HPDE6-E6E7 (cell line): Measurements from ENCODE around the gene AGBL4.
"Not testable (repeated sequence)": the region's sequence is repeated elsewhere in the genome, so short reads cannot be mapped to it uniquely, and the experiment has no call there.

ENCODE experiments used
- DNase-seq: peaks from one replicate; pipeline ENCODE4 v3.0.0; 2011; ENCODE audit warnings: missing footprints; ENCODE audit errors: extremely low spot score

AGBL4 gene

DNA sequence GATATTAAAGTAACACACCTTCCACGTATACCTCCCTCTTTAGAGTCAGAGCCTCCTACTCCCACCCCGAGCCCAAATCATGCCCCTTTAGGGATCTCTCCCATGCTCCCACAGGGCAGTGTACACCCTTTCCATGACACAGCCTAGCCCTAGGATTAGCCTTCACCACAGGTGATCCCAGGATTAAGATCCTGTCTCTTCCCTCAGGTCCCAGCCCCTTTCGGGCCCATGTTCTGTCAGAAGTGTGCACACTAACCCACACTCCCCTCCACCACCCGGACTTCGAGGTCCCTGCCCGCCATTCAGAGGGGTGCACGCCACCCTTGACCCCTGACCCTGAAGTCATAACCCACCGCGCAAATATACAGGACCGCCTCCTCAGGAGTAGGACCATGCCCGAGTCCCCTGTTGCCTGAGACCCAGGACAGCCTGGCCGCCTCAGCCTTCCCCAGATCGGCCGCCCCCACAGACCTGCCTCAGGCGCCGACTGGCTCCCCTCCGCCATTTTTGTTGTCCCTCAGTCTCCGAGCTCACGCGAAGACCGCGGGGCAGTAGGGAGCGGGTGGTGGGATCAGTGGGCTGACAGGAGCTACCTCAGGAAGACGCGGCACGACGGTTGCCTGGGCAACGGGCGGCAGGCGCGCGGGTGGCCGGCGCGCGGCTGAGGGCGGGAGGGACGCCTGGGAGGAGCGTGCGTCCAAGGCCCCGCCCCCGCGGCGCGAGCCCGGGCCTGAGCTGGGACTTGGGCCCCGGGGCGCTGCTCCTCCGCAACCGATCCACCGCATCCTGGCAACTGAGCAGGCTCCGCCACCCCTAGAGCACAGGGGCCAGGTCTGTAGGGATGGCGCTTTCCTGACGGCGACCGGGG, at the start of gene AGBL4:
Gene AGBL4, minus strand, starts transcription at position 663 of the 868 bp plus-strand sequence.
- no peak for DNase-seq

DNA sequence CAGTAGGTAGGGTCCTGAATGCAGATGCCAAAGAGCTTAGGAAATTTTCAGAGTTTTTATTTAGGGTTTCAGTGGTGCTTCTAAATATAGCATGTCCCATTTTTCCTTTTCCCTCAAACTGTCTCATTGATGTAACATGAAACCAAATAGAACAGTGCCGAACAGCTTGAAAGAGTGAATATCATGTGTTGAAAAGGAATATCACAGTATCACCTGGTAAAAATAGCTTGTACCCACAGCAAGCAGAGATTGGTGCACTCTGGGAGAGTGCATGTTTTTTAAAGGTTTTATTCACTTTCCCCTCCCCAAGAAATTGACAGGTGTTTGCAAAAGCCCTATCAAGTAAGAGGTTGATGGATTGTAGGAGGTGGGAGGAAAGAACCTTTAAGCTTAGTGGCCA, 43.1 kb upstream of the AGBL4 start:
- DNase-seq, result no peak

DNA sequence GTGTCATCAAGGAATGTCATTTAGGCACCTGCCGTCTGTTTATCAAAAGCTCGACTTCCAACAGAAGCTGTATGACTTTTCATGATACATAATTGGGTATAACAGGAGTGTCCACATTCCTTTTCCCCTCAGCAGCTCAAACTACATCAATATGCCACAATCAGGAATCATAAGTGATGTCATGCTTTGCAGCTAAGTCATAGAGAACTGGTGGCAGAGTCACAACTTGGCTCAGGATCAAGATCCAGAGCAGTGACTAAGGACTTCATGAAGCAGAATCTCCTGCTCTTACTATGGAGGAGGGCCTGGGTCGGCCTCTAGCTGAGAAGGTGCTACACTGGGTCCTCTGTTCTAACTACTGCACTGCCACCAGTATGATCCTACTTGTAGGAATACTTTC, 36.5 kb upstream of the AGBL4 start:
- DNase-seq, result no peak

DNA sequence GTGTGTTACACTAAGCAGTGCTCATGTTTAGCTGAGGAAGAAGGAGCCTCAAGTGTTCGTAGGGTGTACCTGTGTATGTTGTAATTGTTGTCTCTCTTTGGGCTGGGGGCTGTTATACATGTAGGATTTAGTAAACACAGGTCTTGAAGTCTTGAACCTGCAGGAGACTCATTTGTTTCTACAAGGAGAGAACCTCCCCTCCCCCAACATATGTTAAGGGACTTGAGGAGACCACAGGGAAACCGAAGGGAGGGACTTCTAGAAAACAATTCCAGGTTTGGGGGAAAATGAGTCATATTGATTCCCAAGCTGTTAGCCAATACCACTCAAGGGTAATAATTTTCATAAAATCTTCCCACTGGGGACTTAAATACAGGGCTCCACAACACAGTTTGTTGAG, 25.0 kb upstream of the AGBL4 start:
- no peak for DNase-seq

DNA sequence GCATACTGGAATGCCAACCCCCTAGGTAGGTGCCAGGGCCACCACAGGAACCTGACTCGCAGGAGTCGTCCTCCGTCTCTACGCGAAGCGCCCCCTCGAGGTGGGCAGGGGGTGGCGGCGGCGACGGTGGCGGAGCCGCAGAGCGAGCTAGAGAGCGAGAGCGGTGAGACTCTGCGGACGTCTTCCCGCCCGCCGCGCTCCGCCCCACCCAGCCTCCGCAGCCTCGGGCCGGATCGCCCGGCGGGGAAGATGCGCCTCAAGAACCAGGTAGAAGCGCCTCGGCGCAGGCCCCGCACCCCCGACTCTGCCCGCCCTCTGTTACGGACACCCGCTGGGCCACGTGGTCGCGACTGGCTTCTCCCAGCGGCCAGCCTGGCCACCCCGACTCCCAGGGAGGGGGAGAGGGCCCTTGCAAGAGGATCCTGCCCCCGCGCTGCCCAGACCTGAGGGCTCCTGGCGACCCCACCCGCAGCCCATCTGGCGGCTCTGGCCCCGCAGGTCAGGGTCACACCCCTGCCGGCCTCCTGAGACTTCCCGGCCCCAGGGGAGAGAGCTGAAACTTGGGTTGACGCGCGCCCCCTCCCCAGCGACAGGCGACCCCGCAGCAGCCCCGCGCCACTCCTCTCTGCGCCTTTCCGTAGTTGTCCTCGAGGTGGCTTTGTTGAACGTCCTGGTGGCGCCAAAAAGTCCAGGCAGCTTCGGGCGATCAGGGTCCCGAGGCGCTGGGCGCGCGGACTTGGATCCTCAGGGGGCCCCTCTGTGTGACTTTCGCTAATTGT, 24.4 kb upstream of the AGBL4 start:
- no peak for DNase-seq

DNA sequence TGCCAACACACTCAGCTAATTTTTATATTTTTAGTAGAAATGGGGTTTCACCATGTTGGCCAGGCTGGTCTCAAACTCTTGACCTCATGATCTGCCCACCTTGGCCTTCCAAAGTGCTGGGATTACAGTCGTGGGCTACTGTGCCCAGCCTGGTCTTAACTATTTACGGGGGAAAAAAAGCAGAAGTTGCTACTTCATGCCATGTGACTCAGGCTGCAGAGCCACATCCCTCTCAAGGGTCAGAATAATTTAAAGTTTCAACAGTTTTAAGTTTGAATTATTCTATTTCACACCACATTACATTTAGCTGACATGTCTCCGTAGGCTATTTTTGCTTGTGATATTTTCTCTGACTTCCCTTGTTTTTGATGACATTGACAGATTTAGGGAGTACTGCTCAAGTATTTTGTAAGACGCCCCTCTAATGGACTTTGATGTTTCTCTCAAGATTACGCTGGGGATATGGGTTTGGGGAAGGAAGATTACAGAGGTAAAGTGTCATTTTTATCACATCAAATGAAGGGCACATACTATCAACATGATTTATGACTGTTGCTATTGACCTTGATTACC, 14.6 kb upstream of the AGBL4 start:
- no peak for DNase-seq

DNA sequence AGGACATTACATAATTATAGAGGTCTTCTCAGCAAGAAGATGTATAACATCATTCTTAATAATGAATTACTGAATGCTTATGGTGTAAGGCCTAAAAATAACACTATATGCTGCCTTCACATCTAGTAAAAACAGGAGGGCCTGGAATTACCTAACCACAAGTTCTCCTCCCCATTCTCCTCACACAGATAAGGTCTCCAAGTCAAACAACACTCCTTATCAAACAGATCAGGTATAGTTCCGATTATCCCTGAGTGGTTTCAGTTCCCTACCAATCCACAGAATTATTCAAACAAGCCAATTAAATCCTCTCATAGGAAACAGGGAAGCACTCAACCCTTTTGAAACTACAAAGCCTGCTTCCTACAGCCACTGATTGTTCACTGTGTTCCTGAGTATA, 4.0 kb upstream of the AGBL4 start:
- DNase-seq, result no peak

DNA sequence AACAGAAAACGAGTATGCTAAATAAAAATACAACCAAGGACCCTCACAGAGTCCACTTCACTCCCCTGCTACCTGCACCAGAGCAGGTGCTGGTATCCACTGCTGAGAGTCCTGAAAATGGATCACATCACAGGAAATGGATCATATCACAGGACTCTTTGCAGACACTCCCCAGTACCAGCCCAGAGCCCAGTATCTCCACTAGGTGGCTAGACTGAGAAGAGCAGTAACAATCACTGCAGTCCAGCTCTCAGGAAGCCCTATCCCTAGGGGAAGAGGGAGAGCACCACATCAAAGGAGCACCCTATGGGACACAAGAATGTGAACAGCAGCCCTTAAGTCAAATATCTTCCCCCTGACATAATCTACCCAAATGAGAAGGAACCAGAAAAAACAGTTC, 28.0 kb downstream of the AGBL4 start:
- DNase-seq, result no peak

DNA sequence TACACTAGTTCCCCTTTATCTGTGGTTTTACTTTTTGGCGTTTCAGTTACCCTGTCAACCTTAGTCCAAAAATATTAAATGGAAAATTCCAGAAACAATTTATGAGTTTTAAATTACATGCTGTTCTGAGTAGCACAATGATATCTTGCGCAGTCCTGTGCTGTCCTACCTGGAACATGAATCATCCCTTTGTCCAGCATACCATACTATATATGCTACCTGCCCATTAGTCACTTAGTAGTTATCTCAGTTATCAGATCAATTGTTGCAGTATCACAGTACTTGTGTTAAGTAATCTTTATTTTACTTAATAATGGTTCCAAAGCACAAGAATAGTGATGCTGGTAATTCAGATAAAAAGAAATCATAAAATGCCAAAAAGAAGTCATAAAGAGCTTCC, 52.7 kb downstream of the AGBL4 start:
- DNase-seq, result no peak

DNA sequence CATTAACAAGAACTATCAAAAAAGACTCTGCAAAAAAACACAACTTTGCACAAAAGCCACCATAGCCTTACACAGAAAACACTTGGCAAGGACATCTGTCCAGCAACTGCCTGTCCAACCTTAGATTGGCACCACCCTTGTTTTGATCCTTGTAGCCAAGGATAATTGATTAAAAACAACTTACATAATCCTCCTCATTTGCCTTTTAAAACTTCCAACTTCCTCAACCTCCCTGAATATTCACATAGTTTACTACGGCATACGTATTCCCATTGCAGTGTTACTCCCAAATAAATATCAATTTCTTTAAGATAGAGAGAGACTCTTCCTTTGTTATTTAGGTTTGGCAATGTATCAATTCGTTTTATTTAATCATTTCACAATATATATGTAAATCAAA, 72.4 kb downstream of the AGBL4 start:
- DNase-seq, result no peak

DNA sequence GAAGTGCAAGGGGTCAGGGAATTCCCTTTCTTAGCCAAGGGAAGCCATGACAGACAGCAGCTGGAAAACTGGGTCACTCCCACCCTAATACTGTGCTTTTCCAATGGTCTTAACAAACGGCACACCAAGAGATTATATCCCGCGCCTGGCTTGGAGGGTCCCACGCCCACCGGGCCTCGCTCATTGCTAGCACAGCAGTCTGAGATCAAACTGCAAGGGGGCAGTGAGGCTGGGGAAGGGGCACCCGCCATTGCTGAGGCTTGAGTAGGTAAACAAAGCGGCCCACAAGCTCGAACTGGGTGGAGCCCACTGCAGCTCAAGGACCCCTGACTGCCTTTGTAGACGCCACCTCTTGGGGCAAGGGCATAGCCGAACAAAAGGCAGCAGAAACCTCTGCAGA, 108.5 kb downstream of the AGBL4 start:
- DNase-seq, result not testable (repeated sequence)

DNA sequence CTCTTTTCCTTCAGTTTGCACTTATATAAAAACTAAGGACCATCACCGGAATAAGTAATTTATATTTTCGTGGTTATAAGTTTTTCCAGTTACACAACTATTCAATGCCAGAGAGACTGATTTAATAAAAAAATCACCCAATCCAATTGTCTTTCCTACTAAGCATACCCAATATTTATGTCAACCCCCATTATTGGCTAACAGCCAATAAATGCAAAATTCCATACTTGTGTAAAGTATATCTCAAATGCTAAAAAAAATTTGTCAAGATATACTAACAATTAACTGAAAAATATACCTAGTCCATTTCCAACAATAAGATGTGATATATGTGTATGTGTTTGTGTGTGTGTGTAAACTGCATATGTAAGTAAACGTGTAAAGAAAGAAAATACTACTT, 117.4 kb downstream of the AGBL4 start:
- DNase-seq, result no peak

DNA sequence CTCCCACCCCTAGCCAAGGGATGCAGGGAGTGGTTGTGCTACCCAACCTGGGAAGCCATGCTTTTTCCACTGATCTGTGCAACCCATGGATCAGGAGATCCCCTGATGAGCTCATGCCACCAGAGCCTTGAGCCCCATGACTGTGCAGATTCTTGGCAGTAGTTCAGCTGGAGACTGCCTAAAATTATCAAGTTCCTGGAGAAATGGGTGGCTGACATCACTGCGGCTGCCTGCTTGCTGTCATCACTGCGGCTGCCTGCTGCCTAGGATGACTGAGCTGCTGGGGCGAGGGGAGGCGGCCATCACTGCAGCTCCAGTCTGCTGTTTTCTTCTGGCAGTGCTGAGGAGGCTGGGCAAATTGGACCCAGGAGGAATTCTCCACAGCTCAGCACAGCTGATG, 159.2 kb downstream of the AGBL4 start:
- no peak for DNase-seq

DNA sequence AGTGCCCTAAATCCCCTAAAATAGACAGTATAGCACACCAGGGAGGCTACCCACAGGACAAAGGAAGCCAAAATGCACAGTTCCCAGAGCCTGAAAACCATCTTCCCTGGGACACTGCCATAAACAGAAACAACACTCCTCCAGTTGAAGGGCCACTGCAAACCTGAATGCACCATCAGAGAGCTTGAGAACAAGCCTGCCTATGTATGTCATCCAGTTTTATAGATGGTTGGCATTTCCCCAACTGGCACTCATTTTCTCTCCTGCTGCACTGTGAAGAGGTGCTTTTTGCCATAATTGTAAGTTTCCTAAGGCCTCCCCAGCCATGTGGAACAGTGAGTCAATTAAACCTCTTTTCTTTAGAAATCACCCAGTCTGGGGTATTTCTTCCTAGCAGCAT, 169.0 kb downstream of the AGBL4 start:
- DNase-seq, result no peak

DNA sequence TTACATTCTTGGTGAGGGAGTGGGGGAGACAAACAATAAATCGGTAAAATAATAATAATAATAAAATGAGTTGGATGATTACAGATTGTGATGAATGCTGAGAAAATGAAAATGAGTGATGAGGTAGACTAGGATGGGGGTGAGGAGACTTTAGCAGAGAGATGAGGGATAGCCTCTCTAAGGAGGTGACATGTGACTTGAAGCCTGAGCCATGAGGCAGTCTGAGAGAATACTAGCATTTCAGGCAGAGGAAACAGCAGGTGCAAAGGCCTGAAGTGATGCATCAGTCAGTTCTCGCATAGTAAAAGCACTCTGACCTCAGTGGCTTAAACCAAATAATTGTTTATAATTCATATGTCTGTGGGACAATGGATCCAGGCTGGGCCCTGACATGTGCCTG, 181.2 kb downstream of the AGBL4 start:
- no peak for DNase-seq

DNA sequence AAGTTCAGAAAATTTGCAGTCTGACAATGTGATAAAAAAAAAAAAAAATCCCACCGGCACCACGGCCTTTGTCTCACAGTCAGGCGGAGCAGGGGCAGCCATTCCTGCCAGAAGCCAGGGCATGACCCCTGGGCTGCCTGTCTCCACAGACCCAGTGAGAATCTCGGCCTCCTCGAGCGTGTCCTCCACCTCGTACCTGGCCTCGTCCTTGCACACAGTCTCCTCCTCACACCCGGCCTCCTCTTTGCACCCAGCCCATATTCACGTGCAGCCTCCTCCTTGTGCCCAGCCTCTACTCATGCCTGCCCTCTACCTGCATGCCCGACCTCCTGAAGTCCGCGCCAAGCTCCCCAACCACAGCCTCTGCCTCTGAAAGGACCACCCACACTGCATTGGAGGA, 182.0 kb downstream of the AGBL4 start:
- DNase-seq, result no peak

DNA sequence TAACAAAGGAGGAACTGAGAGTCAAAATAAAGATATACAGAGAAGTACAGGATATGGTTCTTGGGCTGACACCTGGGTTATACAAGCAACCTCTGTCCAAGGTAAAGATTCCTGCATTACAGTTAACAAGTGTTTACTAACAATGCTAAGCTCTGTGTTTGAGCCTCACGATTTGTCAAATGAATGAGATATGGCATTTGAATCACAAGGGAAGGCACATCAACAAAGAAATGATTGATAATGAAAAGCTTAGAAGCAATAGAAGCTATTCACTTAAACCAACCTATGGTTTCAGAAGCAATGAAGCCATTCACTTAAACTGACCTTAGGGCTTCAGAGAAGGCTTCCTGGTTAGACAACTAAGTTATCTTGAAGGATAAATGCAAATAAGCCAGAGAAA, 199.5 kb downstream of the AGBL4 start:
- DNase-seq, result no peak

DNA sequence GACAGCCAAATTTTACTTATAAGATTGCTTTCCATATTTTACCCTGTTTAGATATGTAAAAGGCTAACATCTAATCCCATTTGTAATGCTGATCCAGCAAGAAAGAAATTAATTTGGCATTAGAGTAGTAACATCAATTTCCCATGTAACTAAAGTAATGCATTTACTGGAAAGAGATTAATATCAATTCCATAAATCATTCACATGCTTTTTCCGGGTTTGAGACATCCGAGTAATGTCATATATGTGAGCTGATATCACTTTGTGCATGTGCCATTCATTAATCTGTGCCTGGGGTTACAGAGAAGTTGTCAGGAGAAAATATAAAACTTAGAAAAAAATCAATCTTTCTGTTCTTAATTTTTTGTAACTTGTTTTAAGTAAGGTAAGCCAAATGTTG, 206.1 kb downstream of the AGBL4 start:
- DNase-seq, result no peak

DNA sequence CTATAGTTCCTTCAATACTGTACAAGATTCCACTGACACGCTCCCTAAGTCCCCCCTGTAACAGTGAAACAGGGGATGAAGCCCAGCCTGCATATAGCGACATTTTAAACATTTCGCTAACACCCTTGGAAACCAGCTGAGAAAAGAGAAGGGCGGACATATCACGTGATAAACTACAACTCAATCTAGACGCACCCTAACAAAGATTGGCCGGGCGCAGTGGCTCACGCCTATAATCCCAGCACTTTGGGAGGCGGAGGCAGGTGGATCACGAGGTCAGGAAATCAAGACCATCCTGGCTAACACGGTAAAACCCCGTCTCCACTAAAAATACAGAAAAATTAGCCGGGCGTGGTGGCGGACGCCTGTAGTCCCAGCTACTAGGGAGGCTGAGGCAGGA, 236.7 kb downstream of the AGBL4 start:
- DNase-seq, result not testable (repeated sequence)

DNA sequence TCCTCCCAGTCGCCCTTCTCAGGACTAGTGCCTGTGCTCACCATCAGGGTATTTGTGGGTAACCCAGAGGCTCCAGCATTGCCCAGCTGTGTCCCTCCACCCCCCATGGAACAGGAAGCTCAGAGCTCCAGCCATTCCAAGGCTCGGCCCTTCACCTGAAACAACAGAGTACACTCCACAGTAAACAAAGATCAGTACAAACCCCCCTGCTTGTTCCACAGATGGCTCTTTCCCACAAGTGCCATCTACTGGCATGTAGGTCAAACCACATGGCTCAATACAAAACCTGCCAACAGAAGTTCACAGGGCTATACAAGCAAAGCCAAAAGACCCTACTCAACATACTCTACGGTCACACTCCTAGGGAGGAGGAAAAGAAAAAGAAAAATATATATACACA, 258.7 kb downstream of the AGBL4 start:
- DNase-seq, result no peak

DNA sequence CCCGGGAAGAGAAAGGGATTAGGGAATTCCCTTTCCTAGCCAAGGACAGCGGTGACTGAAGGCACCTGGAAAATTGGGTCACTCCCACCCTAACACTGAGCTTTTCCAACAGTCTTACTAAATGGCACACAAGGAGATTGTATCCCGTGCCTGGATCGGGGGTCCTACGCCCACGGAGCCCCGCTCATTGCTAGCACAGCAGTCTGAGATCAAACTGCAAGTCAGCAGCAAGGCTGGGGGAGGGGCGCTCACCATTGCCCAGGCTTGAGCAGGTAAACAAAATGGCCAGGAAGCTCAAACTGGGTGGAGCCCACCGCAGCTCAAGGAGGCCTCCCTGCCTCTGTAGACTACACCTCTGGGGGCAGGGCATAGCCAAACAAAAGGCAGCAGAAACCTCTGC, 285.6 kb downstream of the AGBL4 start:
- DNase-seq, result not testable (repeated sequence)

DNA sequence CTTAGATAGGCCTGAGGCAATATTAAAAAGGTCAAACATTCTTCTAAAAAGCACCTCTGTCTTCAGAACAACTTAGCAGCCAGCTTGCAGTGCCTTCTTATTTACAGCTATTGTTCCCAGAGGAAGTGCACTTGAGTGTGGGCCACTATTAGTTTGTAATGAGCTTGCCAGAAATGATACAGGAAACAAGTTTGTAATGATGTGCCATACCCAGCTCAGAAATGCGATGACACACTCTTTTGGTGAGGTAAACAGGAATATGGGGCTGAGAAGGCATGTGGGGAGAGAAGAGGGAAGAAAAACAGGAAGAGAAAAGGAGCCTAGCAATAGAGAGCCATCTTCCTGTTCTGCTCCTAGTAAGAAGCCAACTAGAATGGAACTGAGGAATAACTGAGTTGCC, 295.4 kb downstream of the AGBL4 start:
- no peak for DNase-seq

DNA sequence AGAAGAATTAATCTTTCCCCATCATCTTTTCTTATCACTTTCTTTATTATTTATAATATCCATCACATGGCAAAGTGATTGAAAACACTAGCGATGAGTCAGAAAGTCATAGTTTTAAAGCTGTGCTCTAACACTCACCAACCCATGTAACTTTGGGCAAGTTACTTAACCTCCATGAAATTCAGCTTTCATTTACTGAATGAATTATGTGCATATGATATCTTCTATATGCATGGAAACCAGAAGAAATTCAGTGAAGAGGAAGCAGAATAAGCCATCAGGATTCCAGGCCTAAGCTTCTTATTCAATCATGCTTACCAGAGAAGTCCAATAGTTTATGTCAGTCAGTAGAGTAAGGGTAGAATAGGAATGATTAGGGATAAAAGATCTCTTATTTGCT, 300.1 kb downstream of the AGBL4 start:
- DNase-seq, result no peak
